ENCODE measurements around the gene CIROP. TPM values are rescaled to one million over a fixed set of nuclear protein-coding genes. Genes with fewer than 3 reads are reported as not detected.

The CIROP gene
- total RNA-seq, 1 donor from 2014 or later: not detected

DNA sequence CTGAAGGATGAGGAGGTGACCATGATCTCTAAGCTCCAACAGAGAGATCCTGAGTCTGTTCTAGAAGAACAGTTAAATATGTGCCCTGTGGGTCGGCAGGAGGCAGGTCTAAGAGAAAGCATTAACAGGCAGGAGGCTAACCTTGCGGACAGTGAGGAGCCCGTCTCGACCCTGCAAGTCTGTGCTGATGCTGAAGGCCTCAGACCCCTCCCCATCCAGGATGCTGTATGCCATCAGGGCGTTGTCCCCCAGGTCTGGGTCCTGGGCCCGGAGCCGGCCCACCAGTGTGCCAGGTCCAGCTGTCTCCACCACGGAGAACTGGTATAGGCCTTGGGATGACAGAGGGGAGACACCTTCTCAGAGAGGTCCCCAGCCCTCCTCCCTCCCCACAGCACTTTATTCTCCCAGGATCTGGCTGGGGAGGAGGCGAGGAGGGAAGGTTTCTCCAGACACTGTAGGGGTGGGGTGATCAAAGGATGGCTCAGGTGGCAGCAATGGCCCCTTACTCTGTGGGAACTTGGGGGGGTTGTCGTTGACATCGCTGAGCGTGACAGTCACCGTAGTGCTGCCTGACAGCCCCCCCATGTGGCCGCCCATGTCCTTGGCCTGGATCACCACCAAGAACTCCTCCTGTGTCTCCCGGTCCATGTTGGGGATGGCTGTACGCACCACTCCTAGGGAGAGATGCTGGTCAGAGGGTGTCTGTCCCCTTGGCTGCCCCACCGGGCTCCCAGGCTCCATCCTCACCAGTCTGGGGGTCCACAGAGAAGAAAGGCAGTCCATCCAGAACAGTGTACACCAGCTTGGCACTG is 50.6 kb downstream of the CIROP start:
- Mint-ChIP-seq H3K36me3 (ENCODE audit: unreplicated experiment) (no peaks in the 10 kb centered on the region), H3K9me3 (ENCODE audit: unreplicated experiment) (peaks cover 11% of the 10 kb centered on the region), H3K27me3 (ENCODE audit: unreplicated experiment) (peaks cover 13% of the 10 kb centered on the region), H3K4me1 (ENCODE audit: low read depth, unreplicated experiment) (peaks cover 42% of the 10 kb centered on the region), H3K27ac (ENCODE audit: unreplicated experiment) (peak overlapping the region; percentile 81), H3K4me3 (ENCODE audit: unreplicated experiment) (peak overlapping the region; percentile 71)
- peak; percentile 62 for DNase-seq
- TF ChIP-seq, protein P1, sequence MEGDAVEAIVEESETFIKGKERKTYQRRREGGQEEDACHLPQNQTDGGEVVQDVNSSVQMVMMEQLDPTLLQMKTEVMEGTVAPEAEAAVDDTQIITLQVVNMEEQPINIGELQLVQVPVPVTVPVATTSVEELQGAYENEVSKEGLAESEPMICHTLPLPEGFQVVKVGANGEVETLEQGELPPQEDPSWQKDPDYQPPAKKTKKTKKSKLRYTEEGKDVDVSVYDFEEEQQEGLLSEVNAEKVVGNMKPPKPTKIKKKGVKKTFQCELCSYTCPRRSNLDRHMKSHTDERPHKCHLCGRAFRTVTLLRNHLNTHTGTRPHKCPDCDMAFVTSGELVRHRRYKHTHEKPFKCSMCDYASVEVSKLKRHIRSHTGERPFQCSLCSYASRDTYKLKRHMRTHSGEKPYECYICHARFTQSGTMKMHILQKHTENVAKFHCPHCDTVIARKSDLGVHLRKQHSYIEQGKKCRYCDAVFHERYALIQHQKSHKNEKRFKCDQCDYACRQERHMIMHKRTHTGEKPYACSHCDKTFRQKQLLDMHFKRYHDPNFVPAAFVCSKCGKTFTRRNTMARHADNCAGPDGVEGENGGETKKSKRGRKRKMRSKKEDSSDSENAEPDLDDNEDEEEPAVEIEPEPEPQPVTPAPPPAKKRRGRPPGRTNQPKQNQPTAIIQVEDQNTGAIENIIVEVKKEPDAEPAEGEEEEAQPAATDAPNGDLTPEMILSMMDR (IDR thresholded peaks at IDR 0.05; ENCODE audit: partially characterized antibody, unreplicated experiment): no peak

DNA sequence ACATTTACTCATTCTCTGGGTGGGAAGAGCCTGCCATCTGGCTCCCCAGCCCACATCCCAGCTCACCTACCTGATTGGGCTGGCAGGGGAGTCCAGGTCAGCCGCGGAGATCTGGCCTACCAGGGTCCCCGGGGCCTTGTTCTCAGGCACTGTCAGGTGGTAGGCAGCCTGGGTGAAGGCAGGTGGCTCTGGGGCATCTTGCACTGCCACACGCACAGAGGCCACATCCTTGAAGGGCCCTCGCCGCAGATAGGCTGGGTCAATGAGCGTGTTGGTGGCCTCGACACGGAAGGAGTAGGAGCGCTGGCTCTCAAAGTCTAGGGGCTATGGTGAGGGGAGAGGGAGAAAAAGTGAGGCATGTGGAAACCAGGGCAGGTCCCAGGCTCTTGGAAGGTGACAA is 51.4 kb downstream of the CIROP start:
- no peak for DNase-seq

DNA sequence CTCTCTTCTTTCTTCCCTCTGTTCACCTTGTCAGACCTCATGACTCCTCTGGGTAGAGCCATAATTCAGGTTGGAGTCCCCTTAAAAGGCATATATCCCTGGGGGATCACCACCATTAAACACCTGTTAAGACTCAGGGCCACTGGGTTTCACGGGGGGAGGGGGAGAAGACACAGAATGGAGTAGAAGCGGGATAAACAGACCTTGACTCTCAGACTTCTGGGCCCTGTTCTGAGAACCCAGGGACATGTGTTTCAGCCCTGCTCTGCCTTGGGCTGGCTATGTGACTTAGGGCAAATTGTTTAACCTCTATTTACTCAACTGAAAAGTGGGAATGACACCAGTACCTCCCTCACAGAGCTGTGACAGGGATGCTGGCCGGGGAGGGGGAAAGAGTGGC is 52.1 kb downstream of the CIROP start:
- TF ChIP-seq, protein P1 (IDR thresholded peaks at IDR 0.05; ENCODE audit: partially characterized antibody, unreplicated experiment): no peak
- Mint-ChIP-seq H3K27me3 (ENCODE audit: unreplicated experiment) (peaks cover 12% of the 10 kb centered on the region), H3K36me3 (ENCODE audit: unreplicated experiment) (peaks cover under 1% of the 10 kb centered on the region), H3K27ac (ENCODE audit: unreplicated experiment) (peak overlapping the region; percentile 55), H3K4me1 (ENCODE audit: low read depth, unreplicated experiment) (peaks cover 40% of the 10 kb centered on the region), H3K4me3 (ENCODE audit: unreplicated experiment) (peak overlapping the region; percentile 57), H3K9me3 (ENCODE audit: unreplicated experiment) (peaks cover 11% of the 10 kb centered on the region)
- DNase-seq: no peak

More for the DNA sequence above, 51.4 kb downstream of the CIROP start:
- Mint-ChIP-seq H3K4me3 (ENCODE audit: unreplicated experiment) (peak overlapping the region; percentile 21), H3K9me3 (ENCODE audit: unreplicated experiment) (peaks cover 11% of the 10 kb centered on the region), H3K36me3 (ENCODE audit: unreplicated experiment) (no peaks in the 10 kb centered on the region), H3K27ac (ENCODE audit: unreplicated experiment) (peak overlapping the region; percentile 81), H3K4me1 (ENCODE audit: low read depth, unreplicated experiment) (peaks cover 40% of the 10 kb centered on the region), H3K27me3 (ENCODE audit: unreplicated experiment) (peaks cover 14% of the 10 kb centered on the region)
- TF ChIP-seq, protein P1 (IDR thresholded peaks at IDR 0.05; ENCODE audit: partially characterized antibody, unreplicated experiment): no peak

DNA sequence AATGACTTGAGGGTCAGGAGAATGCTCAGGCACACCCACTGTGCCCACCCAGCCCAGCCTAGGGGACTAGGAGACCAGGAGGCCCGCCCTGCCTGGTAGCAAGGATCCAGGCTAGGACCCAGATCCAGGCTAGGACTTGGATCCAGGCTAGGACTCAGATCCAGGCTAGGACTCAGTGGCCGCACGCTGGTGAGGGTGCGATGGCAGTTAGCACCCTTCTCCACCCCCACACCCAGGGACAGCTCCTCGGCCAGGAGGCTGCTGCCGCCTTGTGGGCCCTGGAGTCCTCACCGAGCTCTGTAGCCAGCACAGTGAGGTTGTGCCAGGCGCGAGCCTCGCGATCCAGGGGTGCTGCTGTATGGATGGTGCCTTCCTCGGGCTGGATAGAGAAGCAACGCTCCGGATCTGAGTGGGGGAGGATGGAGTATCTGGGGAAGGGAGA is 52.6 kb downstream of the CIROP start:
- Mint-ChIP-seq H3K27me3 (ENCODE audit: unreplicated experiment) (peaks cover 13% of the 10 kb centered on the region), H3K36me3 (ENCODE audit: unreplicated experiment) (peaks cover 5% of the 10 kb centered on the region), H3K27ac (ENCODE audit: unreplicated experiment) (peak overlapping the region; percentile 14), H3K4me3 (ENCODE audit: unreplicated experiment) (peak overlapping the region; percentile 57), H3K9me3 (ENCODE audit: unreplicated experiment) (peaks cover 15% of the 10 kb centered on the region), H3K4me1 (ENCODE audit: low read depth, unreplicated experiment) (peaks cover 45% of the 10 kb centered on the region)
- TF ChIP-seq, protein P1 (IDR thresholded peaks at IDR 0.05; ENCODE audit: partially characterized antibody, unreplicated experiment): no peak
- no peak for DNase-seq

Measured in glutamatergic neuron (in vitro differentiated cells).